HepG2 (cell line): Measurements from ENCODE around the gene ATG16L2. TPM values are rescaled to one million over a fixed set of nuclear protein-coding genes. Genes with fewer than 3 reads are reported as not detected.
A peak's percentile ranks its signal among the peaks of the same experiment; 100 is the strongest.

Experiments
- ATAC-seq: fragments of 200-7000 bp; cut with Tn5 transposase; 3 replicates; pipeline ENCODE4 v1.9.1; 2020; ENCODE audit warnings: mild to moderate bottlenecking, moderate library complexity
- BruUV-seq: library from RNA; stranded (reverse); fragments of 400-500 nt; replicated peaks from 2 replicates; lab custom pipeline; 2021; lab: Mats Ljungman, UMichigan
- CTCF ChIA-PET: fragments of 300-600 bp; formaldehyde crosslinking; extraction: SDS; loops from one replicate; lab custom pipeline; 2021; ENCODE audit warnings: low total read pairs, inconsistent platforms, low intra/inter-chr PET ratio; lab: Yijun Ruan, JAX
- POLR2A ChIA-PET: fragments of 350-600 bp; sonication (Branson Sonifier 250); formaldehyde crosslinking; loops from one replicate; lab custom pipeline; 2020; ENCODE audit warnings: antibody characterized with exemption, inconsistent platforms; lab: Yijun Ruan, JAX
- DNase-seq: peaks from one replicate; pipeline ENCODE4 v3.0.0-alpha.2; 2015; ENCODE audit warnings: low spot score
- FAIRE-seq: peaks from 3 replicates; lab custom pipeline; 2011; peaks lifted over from hg19 to GRCh38; lab: Jason Lieb, UNC
- H2AFZ ChIP-seq: one replicate; pipeline ENCODE4 v1.6.1; 2011; ENCODE audit warnings: low read length, inconsistent platforms
- H3K27ac ChIP-seq: fragments of 300-600 bp; 3 replicates; pipeline ENCODE4 v1.8.0; 2011; ENCODE audit warnings: mixed run types, mild to moderate bottlenecking, mixed read lengths, low read length, inconsistent platforms; ENCODE audit not compliant: insufficient read depth; ENCODE audit errors: extremely low read length
- H3K27me3 ChIP-seq, 2 experiments: fragments of 200-600 bp in 1 of 2; 2 replicates in 1 of 2; 3 replicates in 1 of 2; pipeline versions ENCODE4 v1.6.0 to v1.8.0; 2011; ENCODE audit warnings: low read length in 2 of 2, mild to moderate bottlenecking in 2 of 2, moderate library complexity in 2 of 2, inconsistent platforms in 1 of 2; ENCODE audit not compliant: insufficient read depth in 2 of 2, control insufficient read depth in 1 of 2
- H3K36me3 ChIP-seq, 2 experiments: fragments of 200-600 bp in 1 of 2; replicated peaks in 1 of 2; 2 replicates in 1 of 2; 3 replicates in 1 of 2; pipeline versions ENCODE4 v1.5.1 to v1.8.0; 2011; ENCODE audit warnings: low read length in 2 of 2, inconsistent platforms in 1 of 2; ENCODE audit not compliant: insufficient read depth in 2 of 2, control insufficient read depth in 1 of 2
- H3K4me1 ChIP-seq: 2 replicates; pipeline ENCODE4 v1.5.1; 2012; ENCODE audit warnings: low read length, inconsistent platforms; ENCODE audit not compliant: insufficient read depth
- H3K4me2 ChIP-seq: 2 replicates; pipeline ENCODE4 v1.6.0; 2011; ENCODE audit warnings: low read depth, low read length, inconsistent platforms
- H3K4me3 ChIP-seq, 3 experiments: fragments of 200-600 bp in 1 of 3; sonication (generic), shearing (Covaris generic) in 1 of 3; replicated peaks in 1 of 3; 2 replicates each; pipeline ENCODE4 v1.5.1; 2011 to 2016; ENCODE audit warnings: low read length in 3 of 3, inconsistent platforms in 2 of 3, low read depth in 2 of 3, mild to moderate bottlenecking in 2 of 3, control low read depth in 1 of 3, mixed read lengths in 1 of 3; ENCODE audit not compliant: insufficient read depth in 1 of 3
- H3K79me2 ChIP-seq: one replicate; pipeline ENCODE4 v1.6.1; 2011; ENCODE audit warnings: low read length, inconsistent platforms; ENCODE audit not compliant: insufficient read depth
- H3K9ac ChIP-seq: 2 replicates; pipeline ENCODE4 v1.6.0; 2011; ENCODE audit warnings: mild to moderate bottlenecking, low read depth, low read length, inconsistent platforms; ENCODE audit not compliant: insufficient read depth
- H3K9me3 ChIP-seq: 2 replicates; pipeline ENCODE4 v1.5.1; 2012; ENCODE audit warnings: mild to moderate bottlenecking, low read length
- H4K20me1 ChIP-seq: 2 replicates; pipeline ENCODE4 v1.6.0; 2011; ENCODE audit warnings: inconsistent platforms, mild to moderate bottlenecking, low read length, moderate library complexity; ENCODE audit not compliant: insufficient read depth
- ARHGAP35 ChIP-seq: sonication (generic); formaldehyde crosslinking; IDR thresholded peaks from 2 replicates; pipeline ENCODE4 v1.9.0; 2022; ENCODE audit warnings: mild to moderate bottlenecking, inconsistent platforms, moderate library complexity, missing genetic modification reagents, borderline replicate concordance
- E2F1 ChIP-seq: sonication (generic); formaldehyde crosslinking; IDR thresholded peaks from 2 replicates; pipeline ENCODE4 v1.5.0; 2020; ENCODE audit warnings: missing genetic modification reagents
- ESRRA ChIP-seq: sonication (generic); formaldehyde crosslinking; IDR thresholded peaks from 2 replicates; pipeline ENCODE4 v1.5.1; 2020; ENCODE audit warnings: mild to moderate bottlenecking, low read depth, missing genetic modification reagents
- HDAC1 ChIP-seq: sonication (generic); formaldehyde crosslinking; IDR thresholded peaks from 2 replicates; pipeline ENCODE4 v1.5.1; 2020; ENCODE audit warnings: mild to moderate bottlenecking, missing genetic modification reagents
- KLF12 ChIP-seq: sonication (generic); formaldehyde crosslinking; IDR thresholded peaks from 2 replicates; pipeline ENCODE4 v1.4.0; 2020; ENCODE audit warnings: missing genetic modification reagents, borderline replicate concordance
- MED8 ChIP-seq: sonication (generic); formaldehyde crosslinking; IDR thresholded peaks from 2 replicates; pipeline ENCODE4 v1.8.1; 2023; ENCODE audit warnings: mild to moderate bottlenecking, missing genetic modification reagents; ENCODE audit not compliant: insufficient replicate concordance
- SALL1 ChIP-seq: sonication (generic); formaldehyde crosslinking; IDR thresholded peaks from 2 replicates; pipeline ENCODE4 v1.8.0; 2022; ENCODE audit warnings: mild to moderate bottlenecking, missing genetic modification reagents
- SMAD9 ChIP-seq: sonication (generic); formaldehyde crosslinking; IDR thresholded peaks from 2 replicates; pipeline ENCODE4 v1.5.1; 2020; ENCODE audit warnings: mild to moderate bottlenecking, missing genetic modification reagents
- TBL1XR1 ChIP-seq: fragments of 150-350 bp; IDR thresholded peaks from 2 replicates; pipeline ENCODE4 v1.6.1; 2014; ENCODE audit warnings: borderline replicate concordance, low read length; ENCODE audit not compliant: partially characterized antibody
- ZC3H4 ChIP-seq: sonication (generic); formaldehyde crosslinking; IDR thresholded peaks from 2 replicates; pipeline ENCODE4 v1.4.0; 2020; ENCODE audit warnings: missing genetic modification reagents, borderline replicate concordance
- ZNF572 ChIP-seq: sonication (generic); formaldehyde crosslinking; IDR thresholded peaks from 2 replicates; pipeline ENCODE4 v1.5.1; 2020; ENCODE audit warnings: mild to moderate bottlenecking, missing genetic modification reagents
- WGBS: methylation state at CpG from one replicate; pipeline ENCODE4 v1.1.6; 2017; ENCODE audit warnings: low lambda C conversion rate; 5-methylcytosine and 5-hydroxymethylcytosine counted together
- in situ Hi-C: cut with HindIII; loops from 2 replicates; pipeline ENCODE4 v1.10.0; 2017; ENCODE audit warnings: low pct_unique_long_range_greater_than_20kb; ENCODE audit not compliant: extremely low pct_ligation_motif_present
- intact Hi-C: fragments of 100-400 bp; cut with micrococcal nuclease; formaldehyde crosslinking; loops from one replicate; pipeline ENCODE4 v1.10.0; 2022; ENCODE audit not compliant: unreplicated experiment
- polyA plus RNA-seq, 8 experiments: library from polyadenylated mRNA; depleted of rRNA in 3 of 8; stranded (reverse) in 7 of 8; unstranded in 1 of 8; fragments of >200 nt; fragmentation: Illumina TruSeq in 4 of 8; extraction: Trizol in 4 of 8; gene quantifications; 2 replicates each; pipeline versions ENCODE4 v1.2.1 to v1.2.3, GENCODE V29; 2011 to 2016; ENCODE audit warnings: low read depth in 4 of 8, missing spikeins in 1 of 8, mixed read lengths in 1 of 8; ENCODE audit not compliant: insufficient read depth in 1 of 8
- total RNA-seq, 5 experiments: library from RNA; depleted of rRNA; stranded (reverse); fragments of >200 nt; fragmentation: Illumina TruSeq; extraction: Trizol; gene quantifications; 2 replicates each; pipeline ENCODE4 v1.2.3, GENCODE V29; 2016; ENCODE audit warnings: low read depth in 1 of 5
- TF ChIP-seq, protein P1 (sequence below): sonication (generic); formaldehyde crosslinking; IDR thresholded peaks from 2 replicates; pipeline ENCODE4 v1.8.1; 2023; ENCODE audit warnings: missing genetic modification reagents, mild to moderate bottlenecking, borderline replicate concordance
- TF ChIP-seq, protein P2 (sequence below): sonication (generic); formaldehyde crosslinking; IDR thresholded peaks from 2 replicates; pipeline ENCODE4 v1.9.0; 2022; ENCODE audit warnings: missing genetic modification reagents, mild to moderate bottlenecking, borderline replicate concordance
- TF ChIP-seq, protein P3 (sequence below): sonication (generic); formaldehyde crosslinking; IDR thresholded peaks from 2 replicates; pipeline ENCODE4 v1.4.0; 2020; ENCODE audit warnings: missing genetic modification reagents

The ATG16L2 gene
- total and polyA plus RNA-seq, 2 of the 13 experiments (the other 11 are each of a cell fraction or from before 2014, with no cell fraction given): 6.2 to 14.8 TPM

DNA sequence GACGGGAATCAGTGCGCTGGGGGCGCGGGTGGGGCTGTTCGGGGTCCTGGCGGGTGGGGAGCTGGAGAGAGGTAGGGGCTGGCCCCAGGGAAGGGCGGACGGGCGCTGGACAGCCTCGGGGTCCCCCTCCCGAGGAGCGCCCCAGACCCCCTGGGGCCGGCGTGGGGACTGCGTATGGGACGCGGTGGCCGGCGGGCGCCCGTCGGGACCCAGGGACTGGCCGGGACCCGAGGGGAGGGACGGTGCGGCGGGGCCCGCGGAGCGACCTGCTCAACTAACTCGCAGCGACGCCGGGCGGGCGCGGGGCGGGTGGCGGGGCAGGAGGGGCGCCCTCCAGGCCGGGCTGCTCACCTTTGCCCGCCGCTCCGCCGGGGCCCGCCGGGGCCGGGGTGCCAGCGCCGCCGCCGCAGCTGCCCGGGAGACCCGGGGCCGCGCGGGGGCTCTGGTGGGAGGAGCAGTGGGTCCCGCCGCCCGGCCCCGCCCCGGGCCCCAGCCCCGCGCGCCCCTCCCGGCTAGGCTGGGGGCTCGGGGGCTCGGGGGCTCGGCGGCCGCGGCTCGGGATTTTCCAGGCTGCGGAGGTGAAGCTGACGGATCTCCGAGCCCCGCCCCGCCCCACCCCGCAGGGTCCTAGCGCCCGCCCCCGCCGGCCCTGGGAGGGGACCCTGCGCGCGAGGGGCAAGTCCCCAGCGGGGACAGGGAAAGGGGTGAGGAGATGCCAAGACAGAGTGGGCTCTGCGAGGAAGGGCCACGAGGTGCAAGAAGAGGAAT, 32.7 kb upstream of the ATG16L2 start (continued):
- TF ChIP-seq TBL1XR1 (no peak), ZNF572 (CRISPR knock-in tag) (no peak), E2F1 (CRISPR knock-in tag) (0 out of 2 replicates have a peak, but pooled peaks have one; percentile 19), HDAC1 (CRISPR knock-in tag) (0 out of 2 replicates have a peak, but pooled peaks have one; percentile 3), KLF12 (peak; percentile 58; the same call in 1 of the 2 replicates), SALL1 (CRISPR knock-in tag) (no peak), MED8 (CRISPR knock-in tag) (no peak)
- TF ChIP-seq, protein P1, sequence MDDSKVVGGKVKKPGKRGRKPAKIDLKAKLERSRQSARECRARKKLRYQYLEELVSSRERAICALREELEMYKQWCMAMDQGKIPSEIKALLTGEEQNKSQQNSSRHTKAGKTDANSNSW (CRISPR knock-in tag): no peak

DNA sequence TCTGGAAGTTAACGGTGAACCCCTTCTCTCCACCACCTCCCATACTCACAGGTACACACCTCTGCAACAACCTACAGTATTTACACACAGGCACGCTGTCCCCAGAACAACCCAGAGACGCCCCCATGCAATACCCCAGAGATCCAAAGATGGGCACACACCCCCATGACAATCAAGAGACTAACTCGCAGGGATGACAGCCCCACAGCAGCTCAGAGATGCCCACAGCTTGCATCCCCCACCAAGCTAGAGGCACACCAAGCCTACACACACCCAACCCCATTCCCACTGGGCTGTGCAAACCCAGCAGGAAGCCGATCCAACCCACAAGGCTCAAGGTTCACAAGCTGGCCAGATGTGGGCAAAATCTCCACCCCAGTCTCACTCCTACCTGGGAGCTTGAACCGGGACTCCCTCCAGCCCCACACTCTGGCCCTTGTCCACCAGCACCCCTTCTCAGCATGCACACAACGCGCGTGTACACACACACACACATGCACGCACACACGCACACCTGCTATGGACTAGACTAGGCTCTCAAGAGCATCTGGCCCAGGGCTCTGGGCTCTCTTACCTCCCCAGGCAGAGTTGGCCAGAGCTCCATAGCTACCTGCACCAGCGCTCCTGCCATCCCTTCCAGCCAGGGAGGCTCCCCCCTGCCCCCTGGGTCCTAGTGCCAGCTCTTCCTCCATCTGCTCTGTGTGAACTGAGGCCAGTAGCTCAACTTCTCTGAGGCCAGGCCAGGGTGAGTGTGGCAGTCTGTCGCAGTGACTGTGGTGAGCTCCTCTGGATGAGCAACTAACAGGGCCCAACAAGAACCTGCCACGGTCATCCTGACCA, 31.9 kb upstream of the ATG16L2 start:
- POLR2A ChIA-PET: interaction anchor here (0.7 to 10.0 kb wide), 10 partner anchors 10 to 361 kb away, joined by 3 to 103 read pairs (median 6); partner anchors contain the start of genes ARAP1 and STARD10
- H3K9me3 ChIP-seq: no peaks in the 10 kb centered on the region
- no TSS peak for BruUV-seq
- peaks cover 90% of the 10 kb centered on the region for H3K4me1 ChIP-seq
- peak; percentile 48 for ATAC-seq
- no peaks in the 10 kb centered on the region for H3K36me3 ChIP-seq
- DNase-seq: peak; percentile 79
- peak overlapping the region; percentile 53 for H3K9ac ChIP-seq
- WGBS: 10% methylated on average over 4 of the region's 14 CpGs
- peaks cover 18% of the 10 kb centered on the region for H3K79me2 ChIP-seq
- H3K4me3 ChIP-seq: peak overlapping the region; percentile 55 to 88 (median 81)
- CTCF ChIA-PET: interaction anchor here (0.8 to 2.4 kb wide), 2 partner anchors 11 to 57 kb away, joined by 3 to 6 read pairs; partner anchors contain the start of gene STARD10
- in situ Hi-C loops: no loop called here
- H3K4me2 ChIP-seq: peak overlapping the region; percentile 98
- H3K27ac ChIP-seq: peak overlapping the region; percentile 79
- FAIRE-seq: peak; percentile 92
- H4K20me1 ChIP-seq: peaks cover 4% of the 10 kb centered on the region; the same call in 1 of the 2 replicates
- intact Hi-C loops: no loop called here
- peak overlapping the region; percentile 60 for H2AFZ ChIP-seq
- no peaks in the 10 kb centered on the region; a peak in 1 of 5 replicates for H3K27me3 ChIP-seq
- TF ChIP-seq SMAD9 (CRISPR knock-in tag) (0 out of 2 replicates have a peak, but pooled peaks have one; percentile 11), ZC3H4 (CRISPR knock-in tag) (0 out of 2 replicates have a peak, but pooled peaks have one; percentile 46), ARHGAP35 (CRISPR knock-in tag) (0 out of 2 replicates have a peak, but pooled peaks have one; percentile 38), ESRRA (no peak)
- TF ChIP-seq, protein P2, sequence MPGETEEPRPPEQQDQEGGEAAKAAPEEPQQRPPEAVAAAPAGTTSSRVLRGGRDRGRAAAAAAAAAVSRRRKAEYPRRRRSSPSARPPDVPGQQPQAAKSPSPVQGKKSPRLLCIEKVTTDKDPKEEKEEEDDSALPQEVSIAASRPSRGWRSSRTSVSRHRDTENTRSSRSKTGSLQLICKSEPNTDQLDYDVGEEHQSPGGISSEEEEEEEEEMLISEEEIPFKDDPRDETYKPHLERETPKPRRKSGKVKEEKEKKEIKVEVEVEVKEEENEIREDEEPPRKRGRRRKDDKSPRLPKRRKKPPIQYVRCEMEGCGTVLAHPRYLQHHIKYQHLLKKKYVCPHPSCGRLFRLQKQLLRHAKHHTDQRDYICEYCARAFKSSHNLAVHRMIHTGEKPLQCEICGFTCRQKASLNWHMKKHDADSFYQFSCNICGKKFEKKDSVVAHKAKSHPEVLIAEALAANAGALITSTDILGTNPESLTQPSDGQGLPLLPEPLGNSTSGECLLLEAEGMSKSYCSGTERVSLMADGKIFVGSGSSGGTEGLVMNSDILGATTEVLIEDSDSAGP: peak; percentile 63
- TF ChIP-seq, protein P3, sequence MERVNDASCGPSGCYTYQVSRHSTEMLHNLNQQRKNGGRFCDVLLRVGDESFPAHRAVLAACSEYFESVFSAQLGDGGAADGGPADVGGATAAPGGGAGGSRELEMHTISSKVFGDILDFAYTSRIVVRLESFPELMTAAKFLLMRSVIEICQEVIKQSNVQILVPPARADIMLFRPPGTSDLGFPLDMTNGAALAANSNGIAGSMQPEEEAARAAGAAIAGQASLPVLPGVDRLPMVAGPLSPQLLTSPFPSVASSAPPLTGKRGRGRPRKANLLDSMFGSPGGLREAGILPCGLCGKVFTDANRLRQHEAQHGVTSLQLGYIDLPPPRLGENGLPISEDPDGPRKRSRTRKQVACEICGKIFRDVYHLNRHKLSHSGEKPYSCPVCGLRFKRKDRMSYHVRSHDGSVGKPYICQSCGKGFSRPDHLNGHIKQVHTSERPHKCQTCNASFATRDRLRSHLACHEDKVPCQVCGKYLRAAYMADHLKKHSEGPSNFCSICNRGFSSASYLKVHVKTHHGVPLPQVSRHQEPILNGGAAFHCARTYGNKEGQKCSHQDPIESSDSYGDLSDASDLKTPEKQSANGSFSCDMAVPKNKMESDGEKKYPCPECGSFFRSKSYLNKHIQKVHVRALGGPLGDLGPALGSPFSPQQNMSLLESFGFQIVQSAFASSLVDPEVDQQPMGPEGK (CRISPR knock-in tag): peak; percentile 48
